Glutamatergic neuron (in vitro differentiated cells): ENCODE data around the gene MBOAT1. TPM values are rescaled to one million over a fixed set of nuclear protein-coding genes. Genes with fewer than 3 reads are reported as not detected.

Source experiments
- DNase-seq: peaks from one replicate; pipeline ENCODE4 v3.0.0; 2022
- H3K27ac Mint-ChIP-seq: one replicate; pipeline ENCODE4 v1.8.0; 2020; ENCODE audit warnings: mild to moderate bottlenecking, mixed read lengths, inconsistent platforms; ENCODE audit not compliant: unreplicated experiment
- H3K27me3 Mint-ChIP-seq: one replicate; pipeline ENCODE4 v1.8.0; 2020; ENCODE audit warnings: mild to moderate bottlenecking, moderate library complexity, mixed read lengths, inconsistent platforms; ENCODE audit not compliant: unreplicated experiment
- H3K36me3 Mint-ChIP-seq: one replicate; pipeline ENCODE4 v1.8.0; 2020; ENCODE audit warnings: mild to moderate bottlenecking, mixed read lengths, inconsistent platforms; ENCODE audit not compliant: unreplicated experiment
- H3K4me1 Mint-ChIP-seq: one replicate; pipeline ENCODE4 v1.8.0; 2020; ENCODE audit warnings: mild to moderate bottlenecking, low read depth, mixed read lengths, inconsistent platforms; ENCODE audit not compliant: unreplicated experiment
- H3K4me3 Mint-ChIP-seq: one replicate; pipeline ENCODE4 v1.8.0; 2020; ENCODE audit warnings: mild to moderate bottlenecking, mixed read lengths, inconsistent platforms; ENCODE audit not compliant: unreplicated experiment
- H3K9me3 Mint-ChIP-seq: one replicate; pipeline ENCODE4 v1.8.0; 2020; ENCODE audit warnings: mild to moderate bottlenecking, moderate library complexity, mixed read lengths, inconsistent platforms; ENCODE audit not compliant: unreplicated experiment
- CTCF ChIP-seq: fragments of 200-600 bp; sonication (generic); IDR thresholded peaks from one replicate; pipeline ENCODE4 v1.5.0; 2021; ENCODE audit not compliant: partially characterized antibody, unreplicated experiment
- total RNA-seq: library from RNA; stranded (reverse); fragmentation: NEBNext Ultra II Directional; extraction: Animal tissue kit (Norgen Biotek cat#: 25700); gene quantifications from one replicate; pipeline ENCODE4 v1.2.1, GENCODE V29; 2021; ENCODE audit not compliant: unreplicated experiment

The MBOAT1 gene
- total RNA-seq, 1 donor from 2014 or later, result not detected

GRCh38 chr6:20117474-20117873 lies 94.8 kb downstream of the MBOAT1 start:
- no peaks in the 10 kb centered on the region for H3K27me3 Mint-ChIP-seq
- no peak overlapping the region for H3K27ac Mint-ChIP-seq

GRCh38 chr6:20116792-20117191 lies 95.5 kb downstream of the MBOAT1 start:
- Mint-ChIP-seq H3K27me3 (no peaks in the 10 kb centered on the region), H3K9me3 (no peaks in the 10 kb centered on the region), H3K27ac (no peak overlapping the region), H3K4me1 (no peaks in the 10 kb centered on the region), H3K4me3 (no peak overlapping the region), H3K36me3 (no peaks in the 10 kb centered on the region)
- DNase-seq, result no peak
- no peak for TF ChIP-seq CTCF

More at GRCh38 chr6:20117474-20117873, 94.8 kb downstream of the MBOAT1 start:
- DNase-seq, result no peak
- Mint-ChIP-seq H3K4me3 (no peak overlapping the region), H3K4me1 (no peaks in the 10 kb centered on the region), H3K9me3 (no peaks in the 10 kb centered on the region), H3K36me3 (no peaks in the 10 kb centered on the region)
- no peak for TF ChIP-seq CTCF

GRCh38 chr6:20115246-20115980 lies 96.9 kb downstream of the MBOAT1 start:
- Mint-ChIP-seq H3K4me1 (no peaks in the 10 kb centered on the region), H3K4me3 (no peak overlapping the region), H3K9me3 (no peaks in the 10 kb centered on the region), H3K27me3 (no peaks in the 10 kb centered on the region), H3K36me3 (no peaks in the 10 kb centered on the region), H3K27ac (no peak overlapping the region)
- no peak for DNase-seq
- TF ChIP-seq CTCF, result no peak

DNA sequence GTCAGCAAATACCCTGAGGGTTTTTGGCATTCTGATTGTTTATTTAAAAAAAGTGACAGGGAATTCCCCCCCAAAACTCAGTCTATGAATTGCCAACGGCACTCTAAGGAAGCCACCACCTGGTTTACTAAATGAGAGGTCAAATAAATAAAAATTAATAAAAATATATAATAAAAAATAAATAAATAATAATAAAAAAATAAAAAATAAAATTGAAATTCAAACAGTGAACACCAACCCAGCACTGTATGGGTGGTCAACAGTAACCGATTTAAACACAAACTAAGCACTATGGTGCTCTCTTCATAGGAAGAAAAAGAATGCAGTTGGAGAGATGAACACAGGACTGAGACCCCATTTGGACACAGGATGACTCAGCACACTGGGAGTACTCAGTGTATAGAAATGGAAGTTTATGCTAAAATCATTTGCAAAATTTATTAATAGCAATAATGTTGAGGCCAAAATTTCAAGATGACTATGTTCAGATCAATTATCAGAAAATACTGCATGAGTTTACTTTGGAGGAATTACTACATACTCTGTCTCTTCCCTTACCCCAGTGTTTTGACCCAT lies 98.5 kb downstream of the MBOAT1 start:
- H3K4me3 Mint-ChIP-seq, result no peak overlapping the region
- no peaks in the 10 kb centered on the region for H3K36me3 Mint-ChIP-seq
- no peaks in the 10 kb centered on the region for H3K9me3 Mint-ChIP-seq
- no peak overlapping the region for H3K27ac Mint-ChIP-seq
- H3K27me3 Mint-ChIP-seq, result no peaks in the 10 kb centered on the region
- no peak for DNase-seq
- no peaks in the 10 kb centered on the region for H3K4me1 Mint-ChIP-seq
- no peak for TF ChIP-seq CTCF

DNA sequence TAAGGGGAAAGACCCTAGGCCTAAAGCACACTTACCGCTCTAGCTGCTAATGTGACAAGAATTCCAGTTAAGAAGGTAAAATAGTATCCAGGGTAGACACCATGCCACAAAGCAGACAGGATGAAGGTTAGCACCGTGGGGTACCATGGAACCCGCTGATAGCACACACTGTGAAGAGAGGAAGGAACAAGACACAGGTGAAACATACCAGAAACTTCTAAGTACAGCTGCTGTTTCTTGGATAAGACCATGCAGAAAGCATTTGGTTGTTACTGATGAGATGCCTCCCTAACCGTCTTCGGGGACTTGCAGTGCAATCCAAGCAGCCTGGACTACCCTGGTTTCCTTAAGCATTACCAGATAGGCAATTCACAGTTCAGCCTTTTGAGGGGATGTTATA lies 99.4 kb downstream of the MBOAT1 start:
- TF ChIP-seq CTCF, result no peak
- H3K27ac Mint-ChIP-seq, result no peak overlapping the region
- no peaks in the 10 kb centered on the region for H3K9me3 Mint-ChIP-seq
- H3K4me3 Mint-ChIP-seq, result no peak overlapping the region
- H3K27me3 Mint-ChIP-seq, result no peaks in the 10 kb centered on the region
- no peak for DNase-seq
- no peaks in the 10 kb centered on the region for H3K4me1 Mint-ChIP-seq
- H3K36me3 Mint-ChIP-seq, result no peaks in the 10 kb centered on the region
